ENCODE results near the gene ASB1. TPM values are rescaled to one million over a fixed set of nuclear protein-coding genes. Genes with fewer than 3 reads are reported as not detected.
"Not testable (repeated sequence)": the region's sequence is repeated elsewhere in the genome, so short reads cannot be mapped to it uniquely, and the experiment has no call there.

ASB1 gene
- total and polyA plus RNA-seq, 8 donors, result 10.7 to 36.8 (median 18.5) TPM

GRCh38 chr2:238439917-238440316 is 13.2 kb downstream of the ASB1 start:
- Histone ChIP-seq H3K36me3 (peaks cover 18 to 63% (median 53%) of the 10 kb centered on the region in 4 donors), H3K27me3 (no peaks in the 10 kb centered on the region), H3K9me3 (no peaks in the 10 kb centered on the region), H3K27ac (peak overlapping the region in 4 of 5 donors; percentile 15 to 69 (median 60)), H3K4me3 (peak overlapping the region in 1 of 4 donors; percentile 14), H3K4me1 (peaks cover 13 to 51% (median 35%) of the 10 kb centered on the region in 4 donors)
- DNase-seq, result no peak
- intact Hi-C loops (cut with DNase I; ENCODE audit: low total_unique reads), result no loop called here
- TF ChIP-seq POLR2A (IDR thresholded peaks at IDR 0.05) (no peak), EP300 (IDR thresholded peaks at IDR 0.05) (no peak), CTCF (IDR thresholded peaks at IDR 0.05) (no peak), POLR2AphosphoS5 (IDR thresholded peaks at IDR 0.05) (no peak)
- WGBS, 5 donors, result 66 to 80% (median 76%) methylated on average over 2 of the region's 2 CpGs

GRCh38 chr2:238440331-238440730 is 13.6 kb downstream of the ASB1 start:
- Histone ChIP-seq H3K27ac (peak overlapping the region in 2 of 5 donors; percentile 66 to 69), H3K9me3 (no peaks in the 10 kb centered on the region), H3K27me3 (no peaks in the 10 kb centered on the region), H3K36me3 (peaks cover 18 to 63% (median 53%) of the 10 kb centered on the region in 4 donors), H3K4me1 (peaks cover 13 to 51% (median 35%) of the 10 kb centered on the region in 4 donors), H3K4me3 (no peak overlapping the region)
- no peak for TF ChIP-seq CTCF (IDR thresholded peaks at IDR 0.05)
- no peak for TF ChIP-seq POLR2A (IDR thresholded peaks at IDR 0.05)
- no peak for TF ChIP-seq EP300 (IDR thresholded peaks at IDR 0.05)
- TF ChIP-seq POLR2AphosphoS5 (IDR thresholded peaks at IDR 0.05), result no peak
- 73 to 80% (median 76%) methylated on average over 4 of the region's 4 CpGs for WGBS, 5 donors
- intact Hi-C loops (cut with DNase I; ENCODE audit: low total_unique reads), result no loop called here
- DNase-seq, result no peak

- WGBS, 5 donors, result 95 to 98% (median 97%) methylated on average over 11 of the region's 11 CpGs
- H3K9me3 ChIP-seq, result no peaks in the 10 kb centered on the region
- DNase-seq, result no peak
- H3K27ac ChIP-seq, result peak overlapping the region in 1 of 5 donors; percentile 69
- peaks cover 20 to 63% (median 53%) of the 10 kb centered on the region in 4 donors for H3K36me3 ChIP-seq
- intact Hi-C loops (cut with DNase I; ENCODE audit: low total_unique reads), result no loop called here
- H3K4me1 ChIP-seq, result peaks cover 13 to 51% (median 35%) of the 10 kb centered on the region in 4 donors
- H3K27me3 ChIP-seq, result no peaks in the 10 kb centered on the region
- TF ChIP-seq POLR2A (IDR thresholded peaks at IDR 0.05) (no peak), CTCF (IDR thresholded peaks at IDR 0.05) (no peak), EP300 (IDR thresholded peaks at IDR 0.05) (no peak), POLR2AphosphoS5 (IDR thresholded peaks at IDR 0.05) (no peak)
- no peak overlapping the region for H3K4me3 ChIP-seq
Observed at GRCh38 chr2:238440767-238441166, 14.0 kb downstream of the ASB1 start.

GRCh38 chr2:238441262-238442114 is 14.8 kb downstream of the ASB1 start:
- TF ChIP-seq POLR2AphosphoS5 (IDR thresholded peaks at IDR 0.05) (no peak), EP300 (IDR thresholded peaks at IDR 0.05) (no peak), CTCF (IDR thresholded peaks at IDR 0.05) (no peak), POLR2A (IDR thresholded peaks at IDR 0.05) (no peak)
- no peaks in the 10 kb centered on the region for H3K9me3 ChIP-seq
- peaks cover 27 to 63% (median 53%) of the 10 kb centered on the region in 4 donors for H3K36me3 ChIP-seq
- DNase-seq, result peak in 1 of 2 donors; percentile 43
- no peaks in the 10 kb centered on the region for H3K27me3 ChIP-seq
- WGBS, 5 donors, result 47 to 64% (median 57%) methylated on average over 17 of the region's 17 CpGs
- H3K4me1 ChIP-seq, result peaks cover 13 to 51% (median 35%) of the 10 kb centered on the region in 4 donors
- no peak overlapping the region for H3K27ac ChIP-seq
- H3K4me3 ChIP-seq, result no peak overlapping the region
- intact Hi-C loops (cut with DNase I; ENCODE audit: low total_unique reads), result no loop called here

- DNase-seq; H3K27me3 ChIP-seq; H3K4me3 ChIP-seq; intact Hi-C loops (cut with DNase I; ENCODE audit: low total_unique reads); H3K27ac ChIP-seq; H3K9me3 ChIP-seq: not testable (repeated sequence)
- 66 to 73% (median 69%) methylated on average over 6 of the region's 6 CpGs for WGBS, 5 donors
- Histone ChIP-seq H3K36me3 (peaks cover 35 to 65% (median 55%) of the 10 kb centered on the region in 4 donors), H3K4me1 (peaks cover 13 to 51% (median 35%) of the 10 kb centered on the region in 4 donors)
Observed at GRCh38 chr2:238442257-238442656, 15.5 kb downstream of the ASB1 start.
